ENCODE results near the gene TPRA1. TPM values are rescaled to one million over a fixed set of nuclear protein-coding genes. Genes with fewer than 3 reads are reported as not detected.

TPRA1 gene
- total RNA-seq, 1 donor = 30.4 TPM

- Histone ChIP-seq H3K4me2 (ENCODE audit: insufficient read depth, low read length) (no peak overlapping the region), H3K27ac (ENCODE audit: low read depth, low read length) (no peak overlapping the region), H3K4me1 (ENCODE audit: insufficient read depth, low read length) (no peaks in the 10 kb centered on the region), H3K27me3 (ENCODE audit: insufficient read depth, low read length) (peaks cover 10% of the 10 kb centered on the region), H3K36me3 (ENCODE audit: insufficient read depth, low read length) (peaks cover 19% of the 10 kb centered on the region), H3K79me2 (ENCODE audit: insufficient read depth, low read length) (no peaks in the 10 kb centered on the region), H4K20me1 (ENCODE audit: insufficient read depth, low read length) (no peaks in the 10 kb centered on the region), H3K4me3 (ENCODE audit: insufficient read depth, low read length) (no peak overlapping the region), H2AFZ (ENCODE audit: low read length) (no peak overlapping the region), H3K9me3 (ENCODE audit: low read depth, low read length) (no peaks in the 10 kb centered on the region)
- no peak for TF ChIP-seq CTCF (IDR thresholded peaks at IDR 0.05; ENCODE audit: extremely low read depth, low read depth, low read length)
- no peak for DNase-seq (ENCODE audit: insufficient read length, low spot score, missing footprints)
Measured at GRCh38 chr3:127622031-127622430, 31.5 kb upstream of the TPRA1 start.

GRCh38 chr3:127620637-127621375 lies 30.3 kb upstream of the TPRA1 start:
- no peak overlapping the region for H3K27ac ChIP-seq (ENCODE audit: low read depth, low read length)
- no peak for DNase-seq (ENCODE audit: insufficient read length, low spot score, missing footprints)
- no peak for TF ChIP-seq CTCF (IDR thresholded peaks at IDR 0.05; ENCODE audit: extremely low read depth, low read depth, low read length)
- peaks cover 1% of the 10 kb centered on the region for H3K4me1 ChIP-seq (ENCODE audit: insufficient read depth, low read length)
- no peaks in the 10 kb centered on the region for H3K9me3 ChIP-seq (ENCODE audit: low read depth, low read length)
- H2AFZ ChIP-seq (ENCODE audit: low read length) = no peak overlapping the region
- no peak overlapping the region for H3K4me2 ChIP-seq (ENCODE audit: insufficient read depth, low read length)
- H3K36me3 ChIP-seq (ENCODE audit: insufficient read depth, low read length) = peaks cover 23% of the 10 kb centered on the region
- H4K20me1 ChIP-seq (ENCODE audit: insufficient read depth, low read length) = no peaks in the 10 kb centered on the region
- no peak overlapping the region for H3K4me3 ChIP-seq (ENCODE audit: insufficient read depth, low read length)
- H3K79me2 ChIP-seq (ENCODE audit: insufficient read depth, low read length) = no peaks in the 10 kb centered on the region
- no peaks in the 10 kb centered on the region for H3K27me3 ChIP-seq (ENCODE audit: insufficient read depth, low read length)

- H3K4me1 ChIP-seq (ENCODE audit: insufficient read depth, low read length) = peaks cover 10% of the 10 kb centered on the region
- H2AFZ ChIP-seq (ENCODE audit: low read length) = no peak overlapping the region
- no peaks in the 10 kb centered on the region for H4K20me1 ChIP-seq (ENCODE audit: insufficient read depth, low read length)
- no peak overlapping the region for H3K4me2 ChIP-seq (ENCODE audit: insufficient read depth, low read length)
- no peaks in the 10 kb centered on the region for H3K27me3 ChIP-seq (ENCODE audit: insufficient read depth, low read length)
- H3K79me2 ChIP-seq (ENCODE audit: insufficient read depth, low read length) = no peaks in the 10 kb centered on the region
- peak; percentile 13 for DNase-seq (ENCODE audit: insufficient read length, low spot score, missing footprints)
- no peaks in the 10 kb centered on the region for H3K9me3 ChIP-seq (ENCODE audit: low read depth, low read length)
- H3K36me3 ChIP-seq (ENCODE audit: insufficient read depth, low read length) = peaks cover 25% of the 10 kb centered on the region
- H3K27ac ChIP-seq (ENCODE audit: low read depth, low read length) = no peak overlapping the region
- TF ChIP-seq CTCF (IDR thresholded peaks at IDR 0.05; ENCODE audit: extremely low read depth, low read depth, low read length) = no peak
- H3K4me3 ChIP-seq (ENCODE audit: insufficient read depth, low read length) = no peak overlapping the region
Measured at GRCh38 chr3:127618891-127619290, 28.4 kb upstream of the TPRA1 start.

- no peak for TF ChIP-seq CTCF (IDR thresholded peaks at IDR 0.05; ENCODE audit: extremely low read depth, low read depth, low read length)
- no peaks in the 10 kb centered on the region for H3K9me3 ChIP-seq (ENCODE audit: low read depth, low read length)
- H3K27ac ChIP-seq (ENCODE audit: low read depth, low read length) = no peak overlapping the region
- H3K4me1 ChIP-seq (ENCODE audit: insufficient read depth, low read length) = peaks cover 19% of the 10 kb centered on the region
- H2AFZ ChIP-seq (ENCODE audit: low read length) = no peak overlapping the region
- no peaks in the 10 kb centered on the region for H4K20me1 ChIP-seq (ENCODE audit: insufficient read depth, low read length)
- peak; percentile 14 for DNase-seq (ENCODE audit: insufficient read length, low spot score, missing footprints)
- H3K36me3 ChIP-seq (ENCODE audit: insufficient read depth, low read length) = peaks cover 25% of the 10 kb centered on the region
- H3K4me2 ChIP-seq (ENCODE audit: insufficient read depth, low read length) = no peak overlapping the region
- H3K79me2 ChIP-seq (ENCODE audit: insufficient read depth, low read length) = no peaks in the 10 kb centered on the region
- no peaks in the 10 kb centered on the region for H3K27me3 ChIP-seq (ENCODE audit: insufficient read depth, low read length)
- no peak overlapping the region for H3K4me3 ChIP-seq (ENCODE audit: insufficient read depth, low read length)
Measured at GRCh38 chr3:127616836-127617605, 26.5 kb upstream of the TPRA1 start.
